ENCODE measurements around the gene PTGDS. TPM values are rescaled to one million over a fixed set of nuclear protein-coding genes. Genes with fewer than 3 reads are reported as not detected.
A peak's percentile ranks its signal among the peaks of the same experiment; 100 is the strongest.

Gene PTGDS
- total RNA-seq, 1 experiment from 2014 or later = 3.6 TPM

- no peak overlapping the region for H3K14ac ChIP-seq (ENCODE audit: insufficient read depth, low read length)
- H2BK20ac ChIP-seq (ENCODE audit: low read depth, low read length, poor library complexity, severe bottlenecking) = no peak overlapping the region
- no peak overlapping the region for H3T11ph ChIP-seq (ENCODE audit: low read length)
- H2BK120ac ChIP-seq (ENCODE audit: low read depth, low read length, poor library complexity, severe bottlenecking) = no peak overlapping the region
- H3K79me1 ChIP-seq (ENCODE audit: insufficient read depth, low read depth, low read length, poor library complexity, severe bottlenecking) = no peaks in the 10 kb centered on the region
- peak; percentile 95 for TF ChIP-seq CTCF (conservative IDR thresholded peaks at IDR 0.05)
- H3K4me3 Mint-ChIP-seq = peak overlapping the region; percentile 45 to 74
- H2BK12ac ChIP-seq (ENCODE audit: insufficient read length, low read depth, low read length) = no peak overlapping the region
- no peak overlapping the region for H3K4ac ChIP-seq (ENCODE audit: low read depth, low read length)
- DNase-seq = peak; percentile 85
- peaks cover 9% of the 10 kb centered on the region for H3K23me2 ChIP-seq (ENCODE audit: insufficient read length, low read depth, low read length, poor library complexity, severe bottlenecking)
- H2BK5ac ChIP-seq (ENCODE audit: insufficient read length, low read length) = no peak overlapping the region
- H3K9me3 Mint-ChIP-seq = no peaks in the 10 kb centered on the region
- H3K9ac ChIP-seq (ENCODE audit: extremely low read depth, insufficient read length, low read length) = no peak overlapping the region
- H2AFZ ChIP-seq (ENCODE audit: low read length) = no peak overlapping the region
- H4K91ac ChIP-seq (ENCODE audit: insufficient read length, low read depth, low read length) = no peak overlapping the region
- no peak overlapping the region for H2BK15ac ChIP-seq (ENCODE audit: low read depth, low read length)
- H3K27me3 Mint-ChIP-seq (ENCODE audit: low read depth) = peaks cover 35% of the 10 kb centered on the region
- no peaks in the 10 kb centered on the region for H3K36me3 Mint-ChIP-seq (ENCODE audit: insufficient read depth in 1 of 3, low read depth in 3 of 3)
- H3K4me1 ChIP-seq (ENCODE audit: insufficient read depth, low read length) = no peaks in the 10 kb centered on the region
- no peak overlapping the region for H3K23ac ChIP-seq (ENCODE audit: insufficient read length, low read depth, low read length)
- H3K79me2 ChIP-seq (ENCODE audit: insufficient read depth, low read length) = no peaks in the 10 kb centered on the region
- WGBS (ENCODE audit: extremely low coverage, insufficient read length, low lambda C conversion rate) = no CpG with 5 or more reads among the region's 19 CpGs
- peaks cover 2% of the 10 kb centered on the region for H4K20me1 ChIP-seq (ENCODE audit: control insufficient read depth, insufficient read depth, insufficient read length)
- no peak overlapping the region for H3K56ac ChIP-seq (ENCODE audit: insufficient read length, low read depth, low read length)
- H3K18ac ChIP-seq (ENCODE audit: insufficient read length, low read depth, low read length) = no peak overlapping the region
- peak overlapping the region; percentile 36 for H3K4me2 ChIP-seq (ENCODE audit: insufficient read depth, insufficient read length, low read length)
- no peaks in the 10 kb centered on the region for H3K27me3 ChIP-seq (ENCODE audit: insufficient read depth, low read length)
- no peak overlapping the region for H4K5ac ChIP-seq (ENCODE audit: insufficient read length, low read depth, low read length)
- peaks cover 0 to 8% of the 10 kb centered on the region in 2 experiments; a peak in 2 of 4 replicates for H3K4me1 Mint-ChIP-seq
- H3K27ac ChIP-seq (ENCODE audit: insufficient read length, low read depth, low read length) = no peak overlapping the region
- H2AK5ac ChIP-seq (ENCODE audit: insufficient read length, low read length) = no peak overlapping the region
- H3K9me3 ChIP-seq (ENCODE audit: control insufficient read depth, low read depth, low read length) = no peaks in the 10 kb centered on the region
- no peak overlapping the region for H3K27ac Mint-ChIP-seq
- H4K8ac ChIP-seq (replicated peaks; ENCODE audit: insufficient read length, low read depth, low read length) = no peak overlapping the region
Measured at GRCh38 chr9:137029058-137029936, 52.0 kb downstream of the PTGDS start.
